Neuron (in vitro differentiated cells): Measurements from ENCODE around the gene CDKN2B.

Experiments used
- H2AFZ ChIP-seq: one replicate; pipeline ENCODE4 v1.6.1; 2013; ENCODE audit warnings: low read depth, mild to moderate bottlenecking, inconsistent platforms, low read length, moderate library complexity
- H3K27me3 ChIP-seq: one replicate; pipeline ENCODE4 v1.6.1; 2013; ENCODE audit warnings: low read length; ENCODE audit not compliant: insufficient read depth
- H3K36me3 ChIP-seq: one replicate; pipeline ENCODE4 v1.6.1; 2013; ENCODE audit warnings: low read length; ENCODE audit not compliant: insufficient read depth
- H3K4me1 ChIP-seq: one replicate; pipeline ENCODE4 v1.6.1; 2013; ENCODE audit warnings: low read length; ENCODE audit not compliant: insufficient read depth
- H3K4me3 ChIP-seq: 2 replicates; pipeline ENCODE4 v1.5.1; 2013; ENCODE audit warnings: mild to moderate bottlenecking, low read length, moderate library complexity
- H3K9me3 ChIP-seq: one replicate; pipeline ENCODE4 v1.6.1; 2013; ENCODE audit warnings: low read length

Gene CDKN2B

GRCh38 chr9:22044583-22044982, 35.5 kb upstream of the CDKN2B start:
- Histone ChIP-seq H3K9me3 (no peaks in the 10 kb centered on the region), H3K4me1 (no peaks in the 10 kb centered on the region), H3K36me3 (no peaks in the 10 kb centered on the region), H3K27me3 (no peaks in the 10 kb centered on the region), H3K4me3 (no peak overlapping the region), H2AFZ (no peak overlapping the region)

- H3K4me3 ChIP-seq, result no peak overlapping the region
- H3K4me1 ChIP-seq, result no peaks in the 10 kb centered on the region
- no peak overlapping the region for H2AFZ ChIP-seq
- H3K9me3 ChIP-seq, result no peaks in the 10 kb centered on the region
- no peaks in the 10 kb centered on the region for H3K27me3 ChIP-seq
- H3K36me3 ChIP-seq, result no peaks in the 10 kb centered on the region
Measured at GRCh38 chr9:22043928-22044327, 34.8 kb upstream of the CDKN2B start.

DNA sequence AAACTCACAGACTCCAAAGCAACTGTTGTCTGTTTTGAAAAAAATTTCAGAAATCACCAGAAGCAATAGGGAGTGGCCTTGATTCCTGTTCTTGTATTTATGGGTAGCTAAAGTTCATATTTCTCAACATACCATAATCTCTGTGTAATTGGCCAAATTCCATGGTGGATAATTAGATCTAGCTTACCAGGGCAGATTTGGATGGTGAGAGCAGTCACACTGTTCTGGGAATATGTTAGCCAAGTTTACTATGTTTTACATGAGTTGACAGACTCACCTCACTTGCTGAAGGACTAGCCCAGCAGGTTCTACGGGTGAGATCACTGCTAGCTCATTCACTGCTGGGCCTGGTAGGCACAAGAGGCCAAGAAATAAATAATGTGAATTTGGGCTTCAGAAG, 32.7 kb upstream of the CDKN2B start:
- Histone ChIP-seq H3K4me3 (no peak overlapping the region), H3K36me3 (no peaks in the 10 kb centered on the region), H3K9me3 (no peaks in the 10 kb centered on the region), H2AFZ (no peak overlapping the region), H3K4me1 (no peaks in the 10 kb centered on the region), H3K27me3 (no peaks in the 10 kb centered on the region)

GRCh38 chr9:22041344-22041743, 32.2 kb upstream of the CDKN2B start:
- Histone ChIP-seq H3K36me3 (no peaks in the 10 kb centered on the region), H3K4me3 (no peak overlapping the region), H2AFZ (no peak overlapping the region), H3K4me1 (no peaks in the 10 kb centered on the region), H3K27me3 (no peaks in the 10 kb centered on the region), H3K9me3 (no peaks in the 10 kb centered on the region)

- Histone ChIP-seq H2AFZ (no peak overlapping the region), H3K4me3 (no peak overlapping the region), H3K36me3 (no peaks in the 10 kb centered on the region), H3K9me3 (no peaks in the 10 kb centered on the region), H3K27me3 (no peaks in the 10 kb centered on the region), H3K4me1 (no peaks in the 10 kb centered on the region)
Measured at GRCh38 chr9:22040760-22041159, 31.7 kb upstream of the CDKN2B start.

- Histone ChIP-seq H3K4me1 (no peaks in the 10 kb centered on the region), H3K9me3 (no peaks in the 10 kb centered on the region), H3K27me3 (no peaks in the 10 kb centered on the region), H3K36me3 (no peaks in the 10 kb centered on the region), H3K4me3 (no peak overlapping the region), H2AFZ (no peak overlapping the region)
Measured at GRCh38 chr9:22039258-22039657, 30.2 kb upstream of the CDKN2B start.

GRCh38 chr9:22037954-22038690, 29.0 kb upstream of the CDKN2B start:
- Histone ChIP-seq H3K36me3 (no peaks in the 10 kb centered on the region), H3K4me3 (no peak overlapping the region)

GRCh38 chr9:22036866-22037626, 27.9 kb upstream of the CDKN2B start:
- no peak overlapping the region for H2AFZ ChIP-seq
- H3K4me1 ChIP-seq, result no peaks in the 10 kb centered on the region
- H3K27me3 ChIP-seq, result no peaks in the 10 kb centered on the region
- H3K36me3 ChIP-seq, result no peaks in the 10 kb centered on the region
- H3K9me3 ChIP-seq, result no peaks in the 10 kb centered on the region
- H3K4me3 ChIP-seq, result no peak overlapping the region

More at GRCh38 chr9:22037954-22038690, 29.0 kb upstream of the CDKN2B start:
- no peaks in the 10 kb centered on the region for H3K27me3 ChIP-seq
- H2AFZ ChIP-seq, result no peak overlapping the region
- H3K9me3 ChIP-seq, result no peaks in the 10 kb centered on the region
- H3K4me1 ChIP-seq, result no peaks in the 10 kb centered on the region

GRCh38 chr9:22035591-22036011, 26.5 kb upstream of the CDKN2B start:
- no peaks in the 10 kb centered on the region for H3K4me1 ChIP-seq
- no peaks in the 10 kb centered on the region for H3K36me3 ChIP-seq
- H2AFZ ChIP-seq, result no peak overlapping the region
- H3K27me3 ChIP-seq, result no peaks in the 10 kb centered on the region
- H3K9me3 ChIP-seq, result no peaks in the 10 kb centered on the region
- no peak overlapping the region for H3K4me3 ChIP-seq

GRCh38 chr9:22033012-22033630, 24.0 kb upstream of the CDKN2B start:
- Histone ChIP-seq H3K9me3 (no peaks in the 10 kb centered on the region), H3K27me3 (no peaks in the 10 kb centered on the region), H3K4me3 (no peak overlapping the region), H3K4me1 (peaks cover 5% of the 10 kb centered on the region), H2AFZ (no peak overlapping the region), H3K36me3 (no peaks in the 10 kb centered on the region)

DNA sequence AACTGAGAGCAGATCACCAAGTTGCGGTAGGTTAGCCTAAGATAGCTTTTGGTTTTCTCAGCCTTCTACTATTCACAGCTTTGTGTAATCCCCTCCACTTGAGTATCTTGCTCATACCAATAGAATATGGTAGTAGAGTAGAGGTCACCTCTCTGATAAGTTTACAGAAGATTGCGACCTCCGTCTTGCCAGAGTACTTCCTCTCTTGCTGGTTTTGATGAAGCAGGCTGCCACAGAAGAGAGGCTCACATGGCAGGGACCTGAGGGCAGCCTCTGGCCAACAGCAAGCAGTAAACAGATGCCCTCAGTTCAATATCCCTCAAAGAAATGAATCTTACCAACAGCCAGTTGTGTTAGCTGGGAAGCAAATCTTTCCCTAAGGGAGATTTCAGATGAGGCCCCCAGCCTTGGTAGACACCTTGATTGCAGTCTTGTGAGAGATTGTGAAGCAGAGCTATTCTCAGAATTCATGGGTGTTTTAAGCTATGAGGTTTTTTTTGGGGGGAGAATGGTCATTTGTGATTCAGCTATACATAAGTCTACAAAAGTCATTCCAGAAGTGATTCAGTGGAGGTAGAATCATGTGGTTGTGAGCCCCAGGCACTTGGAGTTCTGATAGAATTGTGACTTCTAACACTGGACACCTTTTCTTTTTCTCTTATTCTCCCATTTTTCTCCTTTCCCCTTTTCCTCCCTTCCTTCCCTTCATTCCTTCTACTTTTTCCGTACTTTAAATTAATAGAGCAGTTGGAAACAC, 22.7 kb upstream of the CDKN2B start:
- Histone ChIP-seq H3K4me1 (peaks cover 5% of the 10 kb centered on the region), H3K36me3 (no peaks in the 10 kb centered on the region), H3K9me3 (no peaks in the 10 kb centered on the region), H3K4me3 (no peak overlapping the region), H3K27me3 (no peaks in the 10 kb centered on the region), H2AFZ (no peak overlapping the region)

- Histone ChIP-seq H3K4me1 (peaks cover 5% of the 10 kb centered on the region), H3K9me3 (no peaks in the 10 kb centered on the region)
Measured at GRCh38 chr9:22030101-22030598, 21.0 kb upstream of the CDKN2B start.

More at GRCh38 chr9:22030101-22030598, 21.0 kb upstream of the CDKN2B start:
- no peaks in the 10 kb centered on the region for H3K27me3 ChIP-seq
- no peaks in the 10 kb centered on the region for H3K36me3 ChIP-seq
- no peak overlapping the region for H3K4me3 ChIP-seq
- no peak overlapping the region for H2AFZ ChIP-seq
